ENCODE data around the gene ALX4.

ALX4 gene

DNA sequence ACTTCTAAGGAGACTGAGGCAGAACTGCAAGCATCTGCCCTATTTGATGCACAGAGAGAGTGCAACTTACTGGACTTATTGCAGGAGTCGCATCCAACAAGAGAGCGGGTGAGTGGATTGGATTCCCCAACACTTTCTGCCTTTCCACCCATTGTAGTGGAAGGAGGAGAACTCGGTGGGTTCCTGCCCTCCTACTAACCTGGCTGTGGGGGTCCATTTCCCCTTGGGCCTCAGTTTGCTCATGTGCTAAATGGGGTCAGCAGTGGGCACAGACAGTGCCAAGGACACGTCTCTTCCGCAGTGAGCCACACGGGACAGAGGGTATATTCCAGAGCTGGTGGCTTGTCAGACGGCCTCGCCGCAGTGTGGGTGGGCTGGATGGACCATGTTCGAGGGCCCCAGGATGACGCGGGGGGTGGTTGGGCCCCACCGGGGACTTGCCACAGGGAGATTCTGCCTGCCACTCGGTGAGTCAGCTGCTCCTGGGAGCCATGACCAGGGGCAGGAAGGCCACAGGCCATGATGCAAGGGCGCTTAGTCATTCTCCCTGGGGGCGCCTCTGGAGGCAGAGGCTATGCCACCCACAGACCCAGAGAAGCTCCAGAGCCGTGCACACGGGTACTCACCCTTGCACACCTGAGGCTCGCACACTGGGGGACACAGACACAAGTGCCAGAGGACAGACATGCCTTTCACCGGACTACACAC is 8.2 kb downstream of the ALX4 start:
- in situ Hi-C loops (cut with HindIII; ENCODE audit: low sequenced_read_pairs), result no loop called here
- no peak overlapping the region for H3K4me3 ChIP-seq (ENCODE audit: low read depth, low read length)
- DNase-seq (ENCODE audit: low read depth), result no peak
- TF ChIP-seq, protein P1, sequence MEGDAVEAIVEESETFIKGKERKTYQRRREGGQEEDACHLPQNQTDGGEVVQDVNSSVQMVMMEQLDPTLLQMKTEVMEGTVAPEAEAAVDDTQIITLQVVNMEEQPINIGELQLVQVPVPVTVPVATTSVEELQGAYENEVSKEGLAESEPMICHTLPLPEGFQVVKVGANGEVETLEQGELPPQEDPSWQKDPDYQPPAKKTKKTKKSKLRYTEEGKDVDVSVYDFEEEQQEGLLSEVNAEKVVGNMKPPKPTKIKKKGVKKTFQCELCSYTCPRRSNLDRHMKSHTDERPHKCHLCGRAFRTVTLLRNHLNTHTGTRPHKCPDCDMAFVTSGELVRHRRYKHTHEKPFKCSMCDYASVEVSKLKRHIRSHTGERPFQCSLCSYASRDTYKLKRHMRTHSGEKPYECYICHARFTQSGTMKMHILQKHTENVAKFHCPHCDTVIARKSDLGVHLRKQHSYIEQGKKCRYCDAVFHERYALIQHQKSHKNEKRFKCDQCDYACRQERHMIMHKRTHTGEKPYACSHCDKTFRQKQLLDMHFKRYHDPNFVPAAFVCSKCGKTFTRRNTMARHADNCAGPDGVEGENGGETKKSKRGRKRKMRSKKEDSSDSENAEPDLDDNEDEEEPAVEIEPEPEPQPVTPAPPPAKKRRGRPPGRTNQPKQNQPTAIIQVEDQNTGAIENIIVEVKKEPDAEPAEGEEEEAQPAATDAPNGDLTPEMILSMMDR (IDR thresholded peaks at IDR 0.05; ENCODE audit: low read depth, low read length, missing control alignments), result no peak

DNA sequence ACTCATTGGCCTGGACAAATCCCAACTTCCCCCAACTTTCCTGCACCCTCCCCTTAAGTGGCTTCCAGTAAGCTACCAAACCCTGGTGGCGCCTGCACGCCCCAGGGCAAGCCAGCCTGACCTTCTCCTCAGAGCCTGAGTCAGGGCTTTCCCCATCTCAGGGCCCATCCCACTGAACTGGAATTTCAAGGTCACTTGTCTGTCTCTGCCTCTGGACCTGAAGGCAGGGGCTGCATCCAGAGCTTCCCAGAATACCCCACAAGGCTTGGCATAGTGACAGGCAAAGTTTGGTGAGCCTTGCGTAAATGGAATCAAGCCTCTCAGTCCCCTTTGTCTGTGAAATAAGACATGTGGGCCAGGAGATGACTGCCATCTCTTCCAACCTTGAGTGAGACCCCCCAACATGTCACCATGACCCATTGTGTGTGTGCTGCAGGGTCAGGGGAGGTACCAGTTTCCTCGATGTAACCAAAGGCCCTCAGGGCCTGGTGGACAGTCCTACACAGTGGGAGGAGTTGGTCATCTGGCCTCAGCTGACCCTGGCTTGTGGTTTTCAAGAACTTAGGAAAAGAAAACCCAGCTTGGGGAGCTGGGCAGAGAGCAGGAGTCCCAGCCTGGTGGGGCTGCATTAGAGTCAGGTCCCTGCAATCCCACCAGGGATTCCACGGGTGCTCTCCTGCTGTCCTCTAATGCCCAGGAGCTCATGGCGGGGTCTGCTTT is 8.9 kb downstream of the ALX4 start:
- no peak for DNase-seq (ENCODE audit: low read depth)
- H3K4me3 ChIP-seq (ENCODE audit: low read depth, low read length), result no peak overlapping the region
- TF ChIP-seq, protein P1 (IDR thresholded peaks at IDR 0.05; ENCODE audit: low read depth, low read length, missing control alignments), result no peak
- in situ Hi-C loops (cut with HindIII; ENCODE audit: low sequenced_read_pairs), result no loop called here

DNA sequence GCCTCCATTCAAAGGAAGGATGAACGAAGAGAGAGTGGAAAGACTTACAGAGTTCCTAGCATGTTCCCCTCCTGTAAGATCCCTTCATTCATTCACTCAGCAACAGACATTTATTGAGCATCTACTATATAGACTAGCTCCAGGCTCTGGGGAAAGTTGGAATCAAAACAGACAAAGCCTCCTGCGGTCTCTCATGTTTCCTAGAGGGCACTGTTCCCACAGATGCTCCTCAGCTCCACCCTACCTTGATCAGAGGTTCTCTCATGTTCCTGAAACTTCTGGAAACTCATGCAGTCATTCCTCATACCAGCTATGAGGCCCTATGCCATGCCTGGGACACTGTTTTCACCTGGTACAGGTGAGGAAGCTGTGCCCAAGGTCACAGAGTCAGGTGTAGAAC is 11.1 kb downstream of the ALX4 start:
- in situ Hi-C loops (cut with HindIII; ENCODE audit: low sequenced_read_pairs), result no loop called here
- DNase-seq (ENCODE audit: low read depth), result no peak
- TF ChIP-seq, protein P1 (IDR thresholded peaks at IDR 0.05; ENCODE audit: low read depth, low read length, missing control alignments), result no peak

DNA sequence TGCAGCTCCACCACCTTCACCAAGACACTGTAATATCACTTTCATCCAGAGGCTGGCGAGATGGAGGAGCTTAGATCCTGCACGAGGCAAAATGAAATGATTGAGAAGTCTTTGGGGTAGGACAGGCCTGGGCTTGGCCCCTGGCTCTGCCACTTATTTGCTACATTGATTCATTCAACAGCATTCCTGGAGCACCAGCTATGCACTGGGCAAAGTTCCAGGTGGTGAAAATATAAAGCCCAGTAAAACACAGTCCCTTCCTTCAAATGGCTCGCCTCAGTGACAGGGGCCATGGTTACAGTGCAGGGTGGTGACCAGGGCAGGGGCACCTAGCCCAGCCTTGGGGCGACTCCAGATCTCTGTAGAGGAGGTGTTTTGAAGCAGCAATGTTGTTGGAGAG is 19.7 kb downstream of the ALX4 start:
- H3K4me3 ChIP-seq (ENCODE audit: low read depth, low read length), result no peak overlapping the region
- in situ Hi-C loops (cut with HindIII; ENCODE audit: low sequenced_read_pairs), result no loop called here
- no peak for DNase-seq (ENCODE audit: low read depth)
- TF ChIP-seq, protein P1 (IDR thresholded peaks at IDR 0.05; ENCODE audit: low read depth, low read length, missing control alignments), result no peak

More for the DNA sequence above, 11.1 kb downstream of the ALX4 start:
- H3K4me3 ChIP-seq (ENCODE audit: low read depth, low read length), result no peak overlapping the region

DNA sequence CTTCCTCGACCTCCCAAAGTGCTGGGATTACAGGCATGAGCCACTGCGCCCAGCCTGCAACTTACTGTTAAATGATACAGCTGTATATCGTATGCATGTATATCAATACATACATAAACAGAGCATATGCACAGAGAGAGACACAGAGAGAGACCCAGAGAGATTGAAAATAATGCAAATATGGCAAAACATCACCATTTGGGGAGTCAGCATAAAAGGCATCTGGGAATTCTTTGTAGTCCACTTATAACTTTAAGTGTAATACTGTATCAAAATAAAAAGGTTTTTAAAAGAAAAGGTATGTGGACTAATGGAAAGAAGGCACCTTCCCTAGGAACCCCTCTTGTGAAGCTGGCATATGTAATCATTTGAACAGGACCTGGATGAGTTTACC is 21.8 kb downstream of the ALX4 start:
- in situ Hi-C loops (cut with HindIII; ENCODE audit: low sequenced_read_pairs), result no loop called here
- H3K4me3 ChIP-seq (ENCODE audit: low read depth, low read length), result no peak overlapping the region
- DNase-seq (ENCODE audit: low read depth), result no peak
- TF ChIP-seq, protein P1 (IDR thresholded peaks at IDR 0.05; ENCODE audit: low read depth, low read length, missing control alignments), result no peak

DNA sequence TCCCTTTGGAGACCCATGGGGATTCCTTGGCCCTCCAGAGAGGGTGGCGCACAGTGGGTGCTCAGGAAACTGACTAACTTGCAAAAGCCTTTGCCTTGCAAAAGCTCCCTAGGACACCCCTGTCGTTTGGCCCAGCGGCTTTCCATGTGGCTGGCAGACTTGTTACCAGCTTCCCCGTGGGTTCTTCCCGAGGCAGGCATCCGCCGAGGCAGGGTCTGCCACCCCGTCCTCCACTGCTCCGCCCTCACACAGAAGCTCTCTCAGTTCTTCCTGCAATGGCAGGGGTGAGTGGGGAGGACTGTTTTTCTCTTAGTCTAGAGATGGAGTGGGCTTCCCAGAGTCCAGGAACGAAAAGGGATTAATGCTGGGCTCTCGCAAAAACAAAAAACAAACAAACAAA is 23.0 kb downstream of the ALX4 start:
- TF ChIP-seq, protein P1 (IDR thresholded peaks at IDR 0.05; ENCODE audit: low read depth, low read length, missing control alignments), result no peak
- no peak for DNase-seq (ENCODE audit: low read depth)
- H3K4me3 ChIP-seq (ENCODE audit: low read depth, low read length), result no peak overlapping the region
- in situ Hi-C loops (cut with HindIII; ENCODE audit: low sequenced_read_pairs), result no loop called here

Measured in astrocyte of the cerebellum (primary cell).